Cardiac fibroblast (primary cell): ENCODE data around the gene TEX36.

Experiments used
- DNase-seq, 2 donors: peaks; one replicate each; pipeline versions ENCODE4 v3.0.0 to v3.0.0-alpha.2; 2010; ENCODE audit warnings: low read depth in 2 of 2
- H3K4me3 ChIP-seq, 2 donors: replicated peaks in 1 of 2; 1 replicate in 1 of 2; 2 replicates in 1 of 2; pipeline ENCODE4 v1.5.1; 2011; ENCODE audit warnings: low read depth in 2 of 2, low read length in 2 of 2, mild to moderate bottlenecking in 2 of 2, moderate library complexity in 1 of 2
- CTCF ChIP-seq: IDR thresholded peaks from one replicate; pipeline ENCODE4 v1.5.1; 2011; ENCODE audit warnings: low read depth, mild to moderate bottlenecking, low read length, inconsistent platforms

TEX36 gene

GRCh38 chr10:125633517-125633999 lies 49.4 kb downstream of the TEX36 start:
- no peak overlapping the region for H3K4me3 ChIP-seq
- no peak for DNase-seq
- TF ChIP-seq CTCF, result no peak

GRCh38 chr10:125631806-125632205 lies 51.2 kb downstream of the TEX36 start:
- TF ChIP-seq CTCF, result no peak
- DNase-seq, result no peak

GRCh38 chr10:125629758-125630376 lies 53.1 kb downstream of the TEX36 start:
- peak; percentile 38 to 54 for DNase-seq
- H3K4me3 ChIP-seq, result no peak overlapping the region
- TF ChIP-seq CTCF, result peak; percentile 36

More at GRCh38 chr10:125631806-125632205, 51.2 kb downstream of the TEX36 start:
- H3K4me3 ChIP-seq, result no peak overlapping the region

DNA sequence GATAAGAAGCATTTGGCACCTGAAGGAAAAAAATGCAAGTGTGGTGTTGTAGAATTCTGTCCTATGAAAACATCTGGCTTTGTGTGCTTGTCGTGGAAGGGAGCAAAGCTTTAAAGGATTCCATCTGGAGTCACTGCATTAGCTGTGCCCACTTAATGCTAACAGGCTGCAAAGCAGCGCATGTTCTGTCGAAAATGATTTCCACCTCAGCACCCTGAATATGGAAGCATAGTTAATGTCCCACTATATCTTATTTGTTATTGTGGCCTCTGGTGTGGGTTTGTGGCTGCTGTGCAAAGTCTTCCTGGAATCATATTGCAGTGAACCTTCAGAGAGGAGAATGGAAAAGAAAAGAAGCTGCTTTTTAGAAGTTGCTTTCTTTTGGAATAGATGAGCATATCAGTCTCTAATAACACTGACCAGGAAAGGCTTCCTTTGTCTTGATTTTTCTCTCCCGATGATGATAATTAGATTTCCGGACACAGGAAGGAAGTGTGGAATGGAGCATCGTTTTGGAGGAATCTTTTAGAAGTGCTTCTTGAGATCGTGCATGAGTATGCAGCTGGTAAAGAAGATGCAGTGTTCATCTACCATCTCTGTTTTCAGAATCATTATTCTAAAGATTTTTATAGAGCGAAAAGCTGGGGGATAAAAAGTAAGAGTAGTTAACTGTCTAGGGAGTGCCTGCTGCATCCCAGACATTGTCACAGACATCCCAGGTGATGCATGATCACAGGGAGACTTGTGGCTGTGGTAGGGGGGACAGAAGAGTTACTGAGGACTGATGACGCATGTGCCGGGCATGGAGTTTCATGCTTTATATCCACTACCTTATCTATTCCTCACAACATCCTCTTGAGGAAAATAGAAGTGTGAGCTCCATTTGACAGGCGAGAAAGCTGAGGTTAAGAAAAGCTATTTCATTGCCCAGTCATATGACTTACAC lies 54.6 kb downstream of the TEX36 start:
- no peak for TF ChIP-seq CTCF
- DNase-seq, result no peak
- no peak overlapping the region for H3K4me3 ChIP-seq

GRCh38 chr10:125627646-125628045 lies 55.3 kb downstream of the TEX36 start:
- H3K4me3 ChIP-seq, result no peak overlapping the region
- no peak for DNase-seq
- no peak for TF ChIP-seq CTCF

- no peak for TF ChIP-seq CTCF
- no peak for DNase-seq
- no peak overlapping the region for H3K4me3 ChIP-seq
Measured at GRCh38 chr10:125626671-125627070, 56.3 kb downstream of the TEX36 start.
